Right lobe of liver (tissue), 4 donors: ENCODE data around the gene PDXDC1.
"Not testable (repeated sequence)": the region's sequence is repeated elsewhere in the genome, so short reads cannot be mapped to it uniquely, and the experiment has no call there.

Experiments used
- CTCF ChIP-seq, 4 donors: fragments of 200-600 bp in 3 of 4; fragments of 450-650 bp in 1 of 4; IDR thresholded peaks; one replicate each; pipeline versions ENCODE4 v1.5.1 to v1.8.0; 2016 to 2022; ENCODE audit warnings: antibody characterized with exemption in 4 of 4, mild to moderate bottlenecking in 2 of 4
- POLR2A ChIP-seq: fragments of 450-650 bp; IDR thresholded peaks from one replicate; pipeline ENCODE4 v1.6.1; 2017; ENCODE audit warnings: antibody characterized with exemption, mild to moderate bottlenecking
- donor health status: DM: no; HTN: no; CAD: no.
- donor health status: DM: no; HTN: no; CAD: no.
- donor health status: DM: no; HTN: yes; CAD: no.

DNA sequence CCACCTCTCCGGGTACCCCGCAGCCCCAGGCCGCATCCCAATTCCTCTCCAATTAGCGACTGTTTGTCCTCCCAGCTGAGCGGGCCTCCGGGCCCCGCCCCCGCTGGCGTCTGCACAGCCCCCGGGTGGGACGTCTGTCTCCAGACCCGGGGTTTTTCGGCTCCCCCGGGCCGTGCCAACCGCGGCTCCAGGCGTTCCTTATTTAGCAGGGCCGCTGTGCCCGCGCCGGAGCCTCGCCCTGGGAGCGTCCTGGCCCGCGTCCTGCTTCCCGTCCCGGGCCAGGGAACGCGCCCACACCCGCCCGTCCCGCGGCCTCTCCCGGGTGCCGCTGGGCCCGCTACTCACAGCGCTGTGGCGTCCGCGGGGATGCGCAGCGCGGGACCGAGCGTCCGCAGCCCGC, 179.2 kb downstream of the PDXDC1 start:
- TF ChIP-seq CTCF (IDR thresholded peaks at IDR 0.05); POLR2A: not testable (repeated sequence)
